Urothelium cell line (cell line): ENCODE measurements around the gene FAM50A.

Experiments used
- DNase-seq: peaks from one replicate; pipeline ENCODE4 v3.0.0; 2011; ENCODE audit warnings: low spot score, mixed read lengths
- FAIRE-seq: peaks from 2 replicates; lab custom pipeline; 2011; peaks lifted over from hg19 to GRCh38; lab: Jason Lieb, UNC

FAM50A gene

GRCh38 chrX:154412468-154412867, 31.5 kb upstream of the FAM50A start:
- FAIRE-seq, result no peak
- DNase-seq, result no peak

GRCh38 chrX:154413142-154413541, 30.8 kb upstream of the FAM50A start:
- no peak for FAIRE-seq
- no peak for DNase-seq

DNA sequence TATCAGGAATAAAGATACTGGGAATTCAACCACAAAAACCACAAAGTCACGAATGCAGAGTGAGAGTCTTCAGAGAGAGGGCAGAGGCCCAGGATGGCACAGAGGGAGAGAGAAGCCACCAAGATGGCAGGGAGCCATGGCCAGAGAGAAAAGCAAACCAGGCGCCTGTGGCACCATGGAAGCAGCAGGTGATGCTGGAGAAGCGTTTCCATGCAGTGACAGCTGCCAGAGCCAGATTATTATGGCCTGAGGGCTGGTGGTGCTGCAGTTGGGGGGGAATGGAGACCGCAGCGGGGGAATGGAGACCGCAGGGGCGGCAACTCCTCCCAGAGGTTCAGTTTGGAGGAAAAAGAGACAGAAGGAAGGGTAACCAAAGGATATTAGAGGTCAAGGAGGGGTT, 26.8 kb upstream of the FAM50A start:
- DNase-seq (no peak), FAIRE-seq (no peak)

DNA sequence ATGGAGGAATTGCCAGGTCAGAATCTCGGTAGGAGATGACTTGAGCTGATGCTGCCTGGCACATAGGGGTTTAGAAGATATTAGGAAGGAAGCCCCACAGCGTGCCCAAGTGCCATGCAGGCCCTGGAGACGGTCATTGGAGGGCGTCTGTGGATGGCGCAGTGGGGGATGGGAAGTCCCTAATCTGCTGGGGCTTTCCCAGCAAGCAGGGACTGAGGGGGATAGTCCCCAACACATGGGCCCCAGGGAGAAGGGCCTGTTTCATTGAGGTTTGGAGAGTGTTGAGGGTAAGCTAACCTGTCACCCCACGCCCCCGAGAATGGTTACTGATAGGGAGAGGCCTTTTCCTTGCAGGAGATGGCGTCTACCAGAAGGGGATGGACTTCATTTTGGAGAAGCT, 24.8 kb upstream of the FAM50A start:
- DNase-seq, result no peak
- no peak for FAIRE-seq

DNA sequence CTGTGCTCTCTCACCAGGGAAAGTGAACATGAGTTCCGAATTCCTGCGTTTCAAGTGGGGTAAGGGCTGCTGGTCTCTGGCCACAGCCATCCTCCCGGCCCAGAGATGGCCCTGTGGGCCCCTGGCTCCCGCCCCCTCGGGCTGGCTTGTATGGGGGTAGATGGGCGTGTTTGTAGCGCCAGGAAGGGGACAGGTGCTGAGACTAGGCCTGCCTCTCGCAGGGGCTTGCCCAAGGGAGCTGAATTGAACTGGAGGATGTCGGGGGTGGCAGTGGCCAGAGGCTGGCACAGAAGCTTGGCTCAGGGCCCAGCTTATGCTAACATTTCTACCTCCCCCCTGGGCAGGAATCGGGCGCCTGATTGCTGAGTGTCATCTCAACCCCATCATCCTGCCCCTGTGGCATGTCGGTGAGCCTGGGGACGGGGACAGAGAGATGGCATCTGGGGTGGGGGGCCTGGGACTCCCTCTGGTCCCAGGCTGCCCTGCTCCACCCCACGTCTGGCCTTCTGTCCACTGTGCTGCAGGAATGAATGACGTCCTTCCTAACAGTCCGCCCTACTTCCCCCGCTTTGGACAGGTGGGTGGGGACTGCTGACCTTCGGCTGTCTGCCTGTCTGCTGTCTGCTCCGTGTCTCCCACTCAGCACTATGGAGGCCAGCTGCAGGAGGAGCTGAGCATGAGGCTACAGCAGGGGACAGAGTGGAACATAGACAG, 24.1 kb upstream of the FAM50A start:
- no peak for DNase-seq
- FAIRE-seq, result no peak

- DNase-seq (no peak), FAIRE-seq (no peak)
Observed at GRCh38 chrX:154420402-154420756, 23.6 kb upstream of the FAM50A start.

- DNase-seq (no peak), FAIRE-seq (no peak)
Observed at GRCh38 chrX:154426916-154427770, 16.8 kb upstream of the FAM50A start.

GRCh38 chrX:154428176-154429171, 15.5 kb upstream of the FAM50A start, which contains the start of gene ATP6AP1:
Gene ATP6AP1, plus strand, starts transcription at chrX:154428677. Its CDS starts 16 bp downstream, at chrX:154428693.
- peak; percentile 87 for FAIRE-seq
- peak; percentile 94 for DNase-seq

DNA sequence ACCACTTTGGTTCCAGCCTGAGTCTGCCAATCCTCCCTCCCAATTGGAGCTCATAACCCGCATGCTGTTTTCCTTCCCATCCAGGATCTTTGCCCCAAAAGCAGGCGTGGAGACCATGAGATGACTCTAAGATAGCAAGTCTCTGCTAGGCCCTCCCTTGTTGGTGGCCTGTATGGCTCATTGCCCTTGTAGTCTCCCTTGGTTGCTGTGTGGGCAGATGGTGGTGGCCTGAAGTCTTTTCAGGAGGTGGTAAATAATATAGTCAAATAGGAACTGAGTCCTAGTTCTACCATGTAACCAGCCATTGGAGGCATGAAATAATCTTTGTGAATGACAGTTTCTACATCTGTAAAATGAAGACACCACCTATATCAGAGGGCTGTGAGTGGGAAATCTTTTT, 14.2 kb upstream of the FAM50A start:
- DNase-seq, result no peak
- FAIRE-seq, result no peak

GRCh38 chrX:154430479-154430878, 13.5 kb upstream of the FAM50A start:
- no peak for DNase-seq
- FAIRE-seq, result no peak

DNA sequence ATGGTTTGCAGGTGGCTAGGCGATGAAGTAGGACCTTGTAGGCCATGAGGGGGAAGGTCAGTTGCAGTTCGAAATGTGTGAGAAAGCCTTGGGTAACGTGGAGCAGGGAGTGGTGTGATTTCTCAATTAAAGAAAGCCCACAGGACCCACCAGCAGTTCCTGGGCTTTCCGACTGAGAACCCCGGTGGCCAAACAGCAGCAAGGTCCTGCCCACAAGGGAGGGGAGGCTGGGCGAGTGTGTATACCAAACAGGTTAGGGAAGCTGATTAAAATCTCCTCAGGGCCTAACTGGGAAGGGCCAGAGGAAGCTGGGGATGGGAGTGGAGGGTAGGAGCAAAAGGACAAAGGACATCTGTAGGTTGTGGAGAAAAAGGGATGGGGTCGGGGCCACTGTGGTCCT, 13.0 kb upstream of the FAM50A start:
- DNase-seq (no peak), FAIRE-seq (no peak)

DNA sequence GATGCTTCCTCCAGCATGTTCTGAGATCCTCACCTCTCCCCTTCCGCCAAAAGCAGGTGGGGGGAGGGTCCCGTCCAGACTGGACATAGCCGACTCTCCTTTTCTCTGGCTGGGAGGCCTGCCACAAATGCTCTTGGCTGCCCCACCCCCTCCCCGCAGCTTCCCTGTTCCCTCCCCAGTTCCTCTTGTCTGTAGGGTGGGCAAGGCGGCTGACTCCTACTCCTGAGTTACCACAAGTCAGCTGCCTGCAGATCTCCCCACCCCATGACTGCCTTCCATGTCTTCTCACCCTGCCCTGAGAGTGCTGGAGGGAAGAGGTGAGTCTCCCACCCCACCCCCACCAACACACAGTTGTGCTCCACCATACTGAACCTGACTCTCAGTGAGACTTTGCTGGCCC, 12.6 kb upstream of the FAM50A start:
- FAIRE-seq (no peak), DNase-seq (no peak)

- FAIRE-seq (no peak), DNase-seq (no peak)
Observed at GRCh38 chrX:154432210-154432609, 11.7 kb upstream of the FAM50A start.

- FAIRE-seq (no peak), DNase-seq (no peak)
Observed at GRCh38 chrX:154433605-154434004, 10.3 kb upstream of the FAM50A start.

GRCh38 chrX:154434394-154435168, 9.4 kb upstream of the FAM50A start:
- FAIRE-seq (no peak), DNase-seq (no peak)

GRCh38 chrX:154435171-154435733, 8.7 kb upstream of the FAM50A start:
- DNase-seq, result no peak
- FAIRE-seq, result no peak

- peak; percentile 71 for DNase-seq
Observed at GRCh38 chrX:154436374-154436982, 7.5 kb upstream of the FAM50A start.

DNA sequence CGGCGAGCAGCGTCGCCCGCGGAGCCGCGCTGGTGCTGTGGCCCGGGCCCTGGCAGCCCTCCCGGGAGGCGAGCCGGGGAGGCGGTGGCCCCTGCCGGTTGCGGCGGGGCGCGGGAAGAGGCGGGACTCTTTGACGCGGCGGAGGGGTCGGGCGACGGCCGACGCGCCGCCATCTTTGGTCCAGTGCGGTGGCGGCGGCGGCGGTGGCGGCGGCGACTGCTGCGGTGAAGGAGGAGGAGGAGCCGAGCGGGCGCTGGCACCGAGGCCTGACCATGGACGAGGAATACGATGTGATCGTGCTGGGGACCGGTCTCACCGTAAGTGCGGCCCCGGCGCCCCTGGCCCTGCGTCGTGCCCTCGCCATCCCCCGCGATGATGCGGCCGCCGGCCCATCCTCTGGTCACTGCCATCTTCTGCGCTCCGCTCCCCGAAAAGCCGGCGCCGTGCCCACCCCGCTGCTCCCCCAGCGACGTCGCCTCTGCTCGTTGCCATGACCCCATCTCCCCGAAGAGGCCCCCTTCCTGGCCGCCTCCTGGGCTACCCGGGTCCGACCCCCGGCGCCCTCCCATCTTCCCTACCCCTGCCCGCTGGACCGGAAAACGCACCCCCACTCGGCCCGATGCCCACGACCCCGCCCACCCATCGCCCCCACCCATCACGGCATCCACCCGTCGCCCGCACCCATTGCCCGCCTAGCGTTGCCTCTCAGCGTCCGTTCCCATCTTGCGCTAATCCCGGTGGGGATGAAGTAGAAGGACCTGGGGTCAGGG, 6.8 kb upstream of the FAM50A start, which contains the start of gene GDI1:
Gene GDI1, plus strand, starts transcription at position 172 of the 770 bp plus-strand sequence. Its CDS starts 101 bp downstream, at position 273.
- no peak for FAIRE-seq
- peak; percentile 64 for DNase-seq

More at GRCh38 chrX:154436374-154436982, 7.5 kb upstream of the FAM50A start:
- FAIRE-seq, result no peak
